ENCODE measurements around the gene GK. TPM values are rescaled to one million over a fixed set of nuclear protein-coding genes. Genes with fewer than 3 reads are reported as not detected.
"Not testable (repeated sequence)": the region's sequence is repeated elsewhere in the genome, so short reads cannot be mapped to it uniquely, and the experiment has no call there.

Gene GK
- total RNA-seq, 1 experiment from 2014 or later: 15.4 TPM

GRCh38 chrX:30652527-30653414 lies 452 bp upstream of the GK start:
- peak; percentile 93 for DNase-seq (ENCODE audit: extremely low read depth, low read depth)

- DNase-seq (ENCODE audit: extremely low read depth, low read depth): not testable (repeated sequence)
These were observed 1.2 kb downstream of the GK start for GRCh38 chrX:30654386-30654785.

GRCh38 chrX:30654989-30655607 lies 1.9 kb downstream of the GK start:
- DNase-seq (ENCODE audit: extremely low read depth, low read depth): no peak

GRCh38 chrX:30655991-30656390 lies 2.8 kb downstream of the GK start:
- DNase-seq (ENCODE audit: extremely low read depth, low read depth): no peak

- DNase-seq (ENCODE audit: extremely low read depth, low read depth): no peak
These were observed 4.3 kb downstream of the GK start for GRCh38 chrX:30657196-30658161.

GRCh38 chrX:30659421-30659820 lies 6.2 kb downstream of the GK start:
- no peak for DNase-seq (ENCODE audit: extremely low read depth, low read depth)

GRCh38 chrX:30661228-30661627 lies 8.0 kb downstream of the GK start:
- no peak for DNase-seq (ENCODE audit: extremely low read depth, low read depth)

GRCh38 chrX:30663322-30663721 lies 10.1 kb downstream of the GK start:
- DNase-seq (ENCODE audit: extremely low read depth, low read depth): no peak

- DNase-seq (ENCODE audit: extremely low read depth, low read depth): no peak
These were observed 12.2 kb downstream of the GK start for GRCh38 chrX:30665471-30665870.

GRCh38 chrX:30666094-30666493 lies 12.9 kb downstream of the GK start:
- no peak for DNase-seq (ENCODE audit: extremely low read depth, low read depth)

- no peak for DNase-seq (ENCODE audit: extremely low read depth, low read depth)
These were observed 15.4 kb downstream of the GK start for GRCh38 chrX:30668581-30668980.

GRCh38 chrX:30671189-30671588 lies 18.0 kb downstream of the GK start:
- not testable (repeated sequence) for DNase-seq (ENCODE audit: extremely low read depth, low read depth)

GRCh38 chrX:30673127-30673796 lies 20.0 kb downstream of the GK start:
- no peak for DNase-seq (ENCODE audit: extremely low read depth, low read depth)

- no peak for DNase-seq (ENCODE audit: extremely low read depth, low read depth)
These were observed 20.8 kb downstream of the GK start for GRCh38 chrX:30673884-30674598.

- DNase-seq (ENCODE audit: extremely low read depth, low read depth): no peak
These were observed 21.6 kb downstream of the GK start for GRCh38 chrX:30674799-30675198.

GRCh38 chrX:30679369-30679768 lies 26.1 kb downstream of the GK start:
- DNase-seq (ENCODE audit: extremely low read depth, low read depth): no peak

GRCh38 chrX:30680618-30681017 lies 27.4 kb downstream of the GK start:
- DNase-seq (ENCODE audit: extremely low read depth, low read depth): no peak

GRCh38 chrX:30688641-30689040 lies 35.4 kb downstream of the GK start:
- no peak for DNase-seq (ENCODE audit: extremely low read depth, low read depth)

GRCh38 chrX:30689116-30689515 lies 35.9 kb downstream of the GK start:
- no peak for DNase-seq (ENCODE audit: extremely low read depth, low read depth)

GRCh38 chrX:30690330-30690729 lies 37.1 kb downstream of the GK start:
- DNase-seq (ENCODE audit: extremely low read depth, low read depth): no peak
